HG02571 (cell line): ENCODE measurements around the gene ASTN2.

Experiments used
- ATAC-seq: cut with Tn5 transposase; IDR thresholded peaks from one replicate; pipeline ENCODE4 v1.9.1; 2021; ENCODE audit warnings: mild to moderate bottlenecking, moderate library complexity; ENCODE audit not compliant: unreplicated experiment

ASTN2 gene

GRCh38 chr9:116596646-116597045 is 818.2 kb downstream of the ASTN2 start:
- no peak for ATAC-seq

GRCh38 chr9:116594547-116594946 is 820.3 kb downstream of the ASTN2 start:
- ATAC-seq, result no peak

- ATAC-seq, result no peak
These were observed 821.9 kb downstream of the ASTN2 start for GRCh38 chr9:116592970-116593369.

- ATAC-seq, result no peak
These were observed 825.2 kb downstream of the ASTN2 start for GRCh38 chr9:116589392-116590354.

- no peak for ATAC-seq
These were observed 826.9 kb downstream of the ASTN2 start for GRCh38 chr9:116587919-116588318.

GRCh38 chr9:116585896-116586295 is 829.0 kb downstream of the ASTN2 start:
- ATAC-seq, result no peak

- ATAC-seq, result no peak
These were observed 829.7 kb downstream of the ASTN2 start for GRCh38 chr9:116585204-116585603.

GRCh38 chr9:116580853-116581252 is 834.0 kb downstream of the ASTN2 start:
- no peak for ATAC-seq

- ATAC-seq, result no peak
These were observed 838.5 kb downstream of the ASTN2 start for GRCh38 chr9:116576386-116576785.

GRCh38 chr9:116574027-116574679 is 840.7 kb downstream of the ASTN2 start:
- ATAC-seq, result no peak

- ATAC-seq, result no peak
These were observed 842.6 kb downstream of the ASTN2 start for GRCh38 chr9:116572095-116572748.

- ATAC-seq, result no peak
These were observed 845.7 kb downstream of the ASTN2 start for GRCh38 chr9:116569111-116569510.

GRCh38 chr9:116566677-116567488 is 848.0 kb downstream of the ASTN2 start:
- ATAC-seq, result no peak

- ATAC-seq, result no peak
These were observed 848.9 kb downstream of the ASTN2 start for GRCh38 chr9:116565986-116566385.

GRCh38 chr9:116564266-116564793 is 850.5 kb downstream of the ASTN2 start:
- ATAC-seq, result no peak

GRCh38 chr9:116558818-116559540 is 855.9 kb downstream of the ASTN2 start:
- ATAC-seq, result no peak

GRCh38 chr9:116558035-116558434 is 856.8 kb downstream of the ASTN2 start:
- no peak for ATAC-seq

- ATAC-seq, result no peak
These were observed 859.2 kb downstream of the ASTN2 start for GRCh38 chr9:116555556-116556155.

- no peak for ATAC-seq
These were observed 859.7 kb downstream of the ASTN2 start for GRCh38 chr9:116555119-116555518.
